Vagina (tissue), 2 donors: Measurements from ENCODE around the gene NDUFS7. TPM values are rescaled to one million over a fixed set of nuclear protein-coding genes. Genes with fewer than 3 reads are reported as not detected.

Experiments used
- DNase-seq, 2 donors: peaks; one replicate each; pipeline ENCODE4 v3.0.0-alpha.2; 2017; ENCODE audit errors: extremely low spot score in 2 of 2
- H3K27ac ChIP-seq: fragments of 200-600 bp; sonication (generic); one replicate; pipeline ENCODE4 v1.5.1; 2019
- H3K27me3 ChIP-seq: fragments of 200-600 bp; sonication (generic); one replicate; pipeline ENCODE4 v1.5.1; 2019
- H3K36me3 ChIP-seq, 2 donors: fragments of 200-600 bp; sonication (generic); one replicate each; pipeline ENCODE4 v1.5.1; 2017 to 2019
- H3K4me1 ChIP-seq: fragments of 200-600 bp; sonication (generic); one replicate; pipeline ENCODE4 v1.5.1; 2019
- H3K4me3 ChIP-seq, 2 donors: fragments of 200-600 bp; sonication (generic); 1 replicate in 1 of 2; 2 replicates in 1 of 2; pipeline ENCODE4 v1.5.1; 2016 to 2019
- H3K9me3 ChIP-seq: fragments of 200-600 bp; sonication (generic); one replicate; pipeline ENCODE4 v1.5.1; 2019
- CTCF ChIP-seq, 3 experiments: fragments of 450-650 bp in 2 of 3; fragments of 200-600 bp in 1 of 3; sonication (generic) in 1 of 3; IDR thresholded peaks; one replicate each; pipeline ENCODE4 v1.5.1; 2017 to 2019; ENCODE audit warnings: antibody characterized with exemption in 3 of 3, mild to moderate bottlenecking in 2 of 3, moderate library complexity in 2 of 3
- POLR2A ChIP-seq, 2 donors: fragments of 450-650 bp; IDR thresholded peaks; one replicate each; pipeline ENCODE4 v1.6.1; 2017; ENCODE audit warnings: antibody characterized with exemption in 2 of 2, mild to moderate bottlenecking in 2 of 2, moderate library complexity in 2 of 2
- POLR2AphosphoS5 ChIP-seq, 2 donors: sonication (generic); formaldehyde crosslinking; IDR thresholded peaks; one replicate each; pipeline ENCODE4 v1.9.0; 2017; ENCODE audit warnings: antibody characterized with exemption in 2 of 2, mild to moderate bottlenecking in 2 of 2, low read depth in 1 of 2; ENCODE audit not compliant: insufficient read depth in 1 of 2
- intact Hi-C: fragments of 100-400 bp; cut with DNase I; formaldehyde crosslinking; loops from one replicate; pipeline ENCODE4 v1.15.1; 2023
- total RNA-seq: library from RNA; depleted of rRNA; stranded (reverse); fragments of >200 nt; gene quantifications from one replicate; pipeline ENCODE4 v1.2.3, GENCODE V29; 2016

The NDUFS7 gene
- total RNA-seq, 1 donor from 2014 or later: 141 TPM

- no peak for DNase-seq
- intact Hi-C loops: no loop called here
These were observed 9.5 kb upstream of the NDUFS7 start for GRCh38 chr19:1374250-1374577.

GRCh38 chr19:1376415-1376805 is 7.3 kb upstream of the NDUFS7 start:
- no peak for DNase-seq
- Histone ChIP-seq H3K9me3 (no peaks in the 10 kb centered on the region), H3K27ac (no peak overlapping the region), H3K4me1 (no peaks in the 10 kb centered on the region), H3K4me3 (no peak overlapping the region), H3K27me3 (no peaks in the 10 kb centered on the region), H3K36me3 (peaks cover 0 to 24% of the 10 kb centered on the region in 2 donors)
- TF ChIP-seq POLR2AphosphoS5 (IDR thresholded peaks at IDR 0.05; ENCODE audit: insufficient read depth in 1 of 2, low read depth in 1 of 2): no peak
- no peak for TF ChIP-seq CTCF (IDR thresholded peaks at IDR 0.05)
- no peak for TF ChIP-seq POLR2A (IDR thresholded peaks at IDR 0.05)
- intact Hi-C loops: no loop called here

More at GRCh38 chr19:1374250-1374577, 9.5 kb upstream of the NDUFS7 start:
- H3K4me1 ChIP-seq: no peaks in the 10 kb centered on the region
- no peak for TF ChIP-seq POLR2A (IDR thresholded peaks at IDR 0.05)
- no peak for TF ChIP-seq POLR2AphosphoS5 (IDR thresholded peaks at IDR 0.05; ENCODE audit: insufficient read depth in 1 of 2, low read depth in 1 of 2)
- no peak for TF ChIP-seq CTCF (IDR thresholded peaks at IDR 0.05)
- H3K27ac ChIP-seq: no peak overlapping the region
- peaks cover 0 to 46% of the 10 kb centered on the region in 2 donors for H3K36me3 ChIP-seq
- no peak overlapping the region for H3K4me3 ChIP-seq
- no peaks in the 10 kb centered on the region for H3K27me3 ChIP-seq
- no peaks in the 10 kb centered on the region for H3K9me3 ChIP-seq

GRCh38 chr19:1377176-1377964 is 6.3 kb upstream of the NDUFS7 start:
- Histone ChIP-seq H3K9me3 (no peaks in the 10 kb centered on the region), H3K36me3 (peaks cover 0 to 17% of the 10 kb centered on the region in 2 donors), H3K27me3 (no peaks in the 10 kb centered on the region), H3K27ac (no peak overlapping the region), H3K4me1 (no peaks in the 10 kb centered on the region), H3K4me3 (no peak overlapping the region)
- intact Hi-C loops: no loop called here
- no peak for DNase-seq
- TF ChIP-seq POLR2AphosphoS5 (IDR thresholded peaks at IDR 0.05; ENCODE audit: insufficient read depth in 1 of 2, low read depth in 1 of 2) (no peak), CTCF (IDR thresholded peaks at IDR 0.05) (no peak), POLR2A (IDR thresholded peaks at IDR 0.05) (no peak)

GRCh38 chr19:1377965-1378785 is 5.5 kb upstream of the NDUFS7 start:
- no peak for DNase-seq
- Histone ChIP-seq H3K27ac (no peak overlapping the region), H3K4me1 (peaks cover 4% of the 10 kb centered on the region), H3K9me3 (no peaks in the 10 kb centered on the region), H3K36me3 (peaks cover 0 to 11% of the 10 kb centered on the region in 2 donors), H3K4me3 (no peak overlapping the region), H3K27me3 (no peaks in the 10 kb centered on the region)
- intact Hi-C loops: no loop called here
- TF ChIP-seq POLR2A (IDR thresholded peaks at IDR 0.05) (no peak), POLR2AphosphoS5 (IDR thresholded peaks at IDR 0.05; ENCODE audit: insufficient read depth in 1 of 2, low read depth in 1 of 2) (no peak), CTCF (IDR thresholded peaks at IDR 0.05) (no peak)
